ENCODE data around the gene PLIN1.

Gene PLIN1

DNA sequence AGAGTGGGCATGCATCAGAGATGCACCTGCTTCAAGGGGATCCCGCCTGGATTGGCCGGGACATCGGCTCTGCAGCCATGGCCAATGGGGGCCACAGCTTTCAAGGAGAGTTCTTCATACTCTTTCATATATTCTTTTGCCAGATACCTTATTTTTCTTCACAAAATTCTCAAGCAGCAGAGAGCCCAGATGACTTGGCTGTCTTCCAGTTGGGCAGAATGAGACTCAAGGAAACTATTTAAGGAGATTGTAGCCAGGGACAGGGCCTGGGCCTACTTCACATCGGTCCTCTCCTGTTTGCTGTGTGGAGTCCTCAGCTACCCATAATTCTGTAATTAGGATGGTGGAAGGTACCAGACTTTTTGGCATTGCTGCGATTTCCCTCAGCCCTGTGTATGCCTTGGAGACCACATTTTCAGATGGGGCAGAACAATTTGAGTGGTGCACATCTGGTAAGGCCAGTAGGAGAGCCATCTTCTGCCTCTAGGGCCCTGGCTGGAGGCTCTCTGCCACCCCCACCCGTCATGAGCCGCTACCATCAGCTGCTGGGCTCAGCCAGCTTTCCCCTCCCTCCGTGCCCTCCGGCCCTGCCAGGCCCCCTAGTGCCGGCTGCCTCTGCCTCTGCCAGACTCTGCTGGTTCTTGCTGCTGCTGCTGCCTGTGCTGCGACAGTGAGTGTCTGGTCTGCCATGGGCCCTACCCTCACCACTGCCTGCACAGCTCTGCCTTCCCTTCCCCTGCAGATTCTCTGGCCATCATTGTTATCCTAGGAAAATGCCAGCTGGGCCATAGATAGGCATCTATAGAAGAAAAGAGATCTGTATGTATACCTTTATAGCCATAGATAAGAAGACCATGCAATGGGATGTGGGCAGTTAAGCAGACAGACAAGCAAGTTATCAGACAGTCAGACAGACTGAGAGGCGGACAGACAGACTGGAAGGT is 6.7 kb downstream of the PLIN1 start:
- Histone ChIP-seq H3K9ac (ENCODE audit: low read depth, low read length) (no peak overlapping the region), H3K79me2 (ENCODE audit: insufficient read depth, low read length) (no peaks in the 10 kb centered on the region), H3K27me3 (ENCODE audit: insufficient read depth, low read length, poor library complexity) (no peaks in the 10 kb centered on the region), H3K4me3 (ENCODE audit: low read depth in 1 of 2, low read length in 2 of 2) (no peak overlapping the region), H3K4me1 (ENCODE audit: insufficient read depth, low read length) (no peaks in the 10 kb centered on the region), H3K4me2 (ENCODE audit: insufficient read depth, low read length) (no peak overlapping the region), H3K9me3 (ENCODE audit: insufficient read depth, low read length, severe bottlenecking) (no peaks in the 10 kb centered on the region), H2AFZ (ENCODE audit: low read depth, low read length) (no peak overlapping the region), H4K20me1 (ENCODE audit: insufficient read depth, low read length) (no peaks in the 10 kb centered on the region), H3K36me3 (ENCODE audit: insufficient read depth, low read length) (no peaks in the 10 kb centered on the region), H3K27ac (ENCODE audit: low read length) (no peak overlapping the region)
- ATAC-seq (ENCODE audit: insufficient read depth, low read depth), result no peak
- TF ChIP-seq EZH2 (IDR thresholded peaks at IDR 0.05; ENCODE audit: borderline replicate concordance, low read depth, low read length, severe bottlenecking), result no peak
- TF ChIP-seq, protein P1, sequence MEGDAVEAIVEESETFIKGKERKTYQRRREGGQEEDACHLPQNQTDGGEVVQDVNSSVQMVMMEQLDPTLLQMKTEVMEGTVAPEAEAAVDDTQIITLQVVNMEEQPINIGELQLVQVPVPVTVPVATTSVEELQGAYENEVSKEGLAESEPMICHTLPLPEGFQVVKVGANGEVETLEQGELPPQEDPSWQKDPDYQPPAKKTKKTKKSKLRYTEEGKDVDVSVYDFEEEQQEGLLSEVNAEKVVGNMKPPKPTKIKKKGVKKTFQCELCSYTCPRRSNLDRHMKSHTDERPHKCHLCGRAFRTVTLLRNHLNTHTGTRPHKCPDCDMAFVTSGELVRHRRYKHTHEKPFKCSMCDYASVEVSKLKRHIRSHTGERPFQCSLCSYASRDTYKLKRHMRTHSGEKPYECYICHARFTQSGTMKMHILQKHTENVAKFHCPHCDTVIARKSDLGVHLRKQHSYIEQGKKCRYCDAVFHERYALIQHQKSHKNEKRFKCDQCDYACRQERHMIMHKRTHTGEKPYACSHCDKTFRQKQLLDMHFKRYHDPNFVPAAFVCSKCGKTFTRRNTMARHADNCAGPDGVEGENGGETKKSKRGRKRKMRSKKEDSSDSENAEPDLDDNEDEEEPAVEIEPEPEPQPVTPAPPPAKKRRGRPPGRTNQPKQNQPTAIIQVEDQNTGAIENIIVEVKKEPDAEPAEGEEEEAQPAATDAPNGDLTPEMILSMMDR (IDR thresholded peaks at IDR 0.05; ENCODE audit: borderline replicate concordance, extremely low read depth, low read length, poor library complexity, severe bottlenecking), result no peak
- DNase-seq, result no peak

DNA sequence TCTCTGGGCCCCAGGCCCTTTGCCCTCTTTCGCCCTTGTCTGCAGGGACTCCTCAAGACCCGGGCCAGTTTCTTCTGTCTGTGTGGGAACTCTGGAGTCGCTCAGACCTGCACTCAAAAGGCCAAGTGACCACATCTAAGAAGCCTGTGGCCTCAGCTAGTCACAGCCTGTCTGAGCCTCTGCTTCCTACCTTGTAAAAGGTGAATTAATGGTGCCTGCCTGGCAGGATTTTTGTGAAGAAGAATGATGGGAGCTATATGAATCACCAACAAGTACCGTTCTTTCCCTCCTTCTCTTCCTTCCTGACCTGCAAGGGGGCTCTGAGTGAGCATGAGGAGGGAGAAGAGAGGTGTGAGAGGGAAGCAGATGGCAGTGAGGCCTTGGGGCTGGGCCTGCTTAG is 7.5 kb downstream of the PLIN1 start:
- H3K4me2 ChIP-seq (ENCODE audit: insufficient read depth, low read length), result no peak overlapping the region
- no peak for DNase-seq
- no peak overlapping the region for H3K9ac ChIP-seq (ENCODE audit: low read depth, low read length)
- no peak overlapping the region for H2AFZ ChIP-seq (ENCODE audit: low read depth, low read length)
- H3K79me2 ChIP-seq (ENCODE audit: insufficient read depth, low read length), result no peaks in the 10 kb centered on the region
- no peak for ATAC-seq (ENCODE audit: insufficient read depth, low read depth)
- no peaks in the 10 kb centered on the region for H4K20me1 ChIP-seq (ENCODE audit: insufficient read depth, low read length)
- H3K27me3 ChIP-seq (ENCODE audit: insufficient read depth, low read length, poor library complexity), result no peaks in the 10 kb centered on the region
- no peaks in the 10 kb centered on the region for H3K9me3 ChIP-seq (ENCODE audit: insufficient read depth, low read length, severe bottlenecking)
- H3K4me1 ChIP-seq (ENCODE audit: insufficient read depth, low read length), result no peaks in the 10 kb centered on the region
- no peak overlapping the region for H3K27ac ChIP-seq (ENCODE audit: low read length)
- H3K36me3 ChIP-seq (ENCODE audit: insufficient read depth, low read length), result no peaks in the 10 kb centered on the region
- TF ChIP-seq, protein P1 (IDR thresholded peaks at IDR 0.05; ENCODE audit: borderline replicate concordance, extremely low read depth, low read length, poor library complexity, severe bottlenecking), result no peak
- TF ChIP-seq EZH2 (IDR thresholded peaks at IDR 0.05; ENCODE audit: borderline replicate concordance, low read depth, low read length, severe bottlenecking), result no peak
- no peak overlapping the region for H3K4me3 ChIP-seq (ENCODE audit: low read depth in 1 of 2, low read length in 2 of 2)

DNA sequence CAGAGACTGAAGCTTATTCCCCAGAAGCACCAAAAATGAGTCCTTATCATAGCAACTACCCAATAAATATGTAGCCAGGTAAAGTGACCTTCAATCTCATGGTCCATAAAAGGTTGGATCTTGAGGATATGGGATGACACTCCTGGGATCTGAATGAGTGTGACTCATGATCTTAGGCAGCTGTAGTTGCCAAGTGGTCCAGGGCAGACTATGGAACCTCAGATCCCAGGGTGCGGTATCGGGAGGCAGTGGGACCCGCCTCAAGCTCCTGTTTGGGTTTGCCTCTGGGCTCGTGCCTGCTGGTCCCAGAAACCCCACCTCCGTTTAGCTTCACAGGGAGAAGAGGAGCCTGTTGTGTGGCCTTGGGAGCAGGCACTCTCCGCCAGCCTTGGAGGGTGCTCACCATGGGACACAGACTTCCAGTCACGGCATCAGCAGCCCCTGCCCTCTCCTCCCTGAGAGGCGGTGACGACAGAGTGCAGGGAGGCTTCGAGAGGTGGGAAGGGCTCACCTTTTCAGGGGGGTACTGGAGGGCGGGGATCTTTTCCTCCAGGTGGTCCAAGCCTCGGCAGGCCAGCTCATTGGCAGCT is 8.1 kb downstream of the PLIN1 start:
- no peak overlapping the region for H3K4me3 ChIP-seq (ENCODE audit: low read depth in 1 of 2, low read length in 2 of 2)
- H4K20me1 ChIP-seq (ENCODE audit: insufficient read depth, low read length), result no peaks in the 10 kb centered on the region
- H2AFZ ChIP-seq (ENCODE audit: low read depth, low read length), result no peak overlapping the region
- no peak overlapping the region for H3K9ac ChIP-seq (ENCODE audit: low read depth, low read length)
- ATAC-seq (ENCODE audit: insufficient read depth, low read depth), result no peak
- TF ChIP-seq EZH2 (IDR thresholded peaks at IDR 0.05; ENCODE audit: borderline replicate concordance, low read depth, low read length, severe bottlenecking), result no peak
- TF ChIP-seq, protein P1 (IDR thresholded peaks at IDR 0.05; ENCODE audit: borderline replicate concordance, extremely low read depth, low read length, poor library complexity, severe bottlenecking), result no peak
- DNase-seq, result no peak
- H3K4me1 ChIP-seq (ENCODE audit: insufficient read depth, low read length), result no peaks in the 10 kb centered on the region
- H3K36me3 ChIP-seq (ENCODE audit: insufficient read depth, low read length), result no peaks in the 10 kb centered on the region
- H3K4me2 ChIP-seq (ENCODE audit: insufficient read depth, low read length), result no peak overlapping the region
- no peaks in the 10 kb centered on the region for H3K27me3 ChIP-seq (ENCODE audit: insufficient read depth, low read length, poor library complexity)
- no peaks in the 10 kb centered on the region for H3K9me3 ChIP-seq (ENCODE audit: insufficient read depth, low read length, severe bottlenecking)
- no peaks in the 10 kb centered on the region for H3K79me2 ChIP-seq (ENCODE audit: insufficient read depth, low read length)
- H3K27ac ChIP-seq (ENCODE audit: low read length), result no peak overlapping the region

All from DND-41 (cell line).